ENCODE results near the gene TTLL10. TPM values are rescaled to one million over a fixed set of nuclear protein-coding genes. Genes with fewer than 3 reads are reported as not detected.

TTLL10 gene
- total RNA-seq, 1 donor from 2014 or later: 0.47 TPM

DNA sequence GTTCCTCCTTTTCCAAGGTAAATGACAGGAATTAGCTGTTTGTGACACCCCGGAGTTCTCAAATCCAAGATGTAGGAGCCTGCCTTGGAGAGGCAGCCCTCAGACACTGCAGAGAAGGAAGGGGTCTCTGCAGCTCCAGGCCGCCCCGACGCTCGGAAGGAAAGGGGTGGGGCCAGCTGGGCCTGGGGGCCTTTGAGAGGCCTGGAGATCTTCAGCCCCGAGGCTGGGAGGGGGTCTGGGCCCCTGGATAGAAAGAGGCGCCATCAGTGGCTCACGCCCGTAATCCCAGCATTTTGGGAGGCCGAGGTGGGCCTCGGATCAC, 33.9 kb downstream of the TTLL10 start:
- TF ChIP-seq, protein P1, sequence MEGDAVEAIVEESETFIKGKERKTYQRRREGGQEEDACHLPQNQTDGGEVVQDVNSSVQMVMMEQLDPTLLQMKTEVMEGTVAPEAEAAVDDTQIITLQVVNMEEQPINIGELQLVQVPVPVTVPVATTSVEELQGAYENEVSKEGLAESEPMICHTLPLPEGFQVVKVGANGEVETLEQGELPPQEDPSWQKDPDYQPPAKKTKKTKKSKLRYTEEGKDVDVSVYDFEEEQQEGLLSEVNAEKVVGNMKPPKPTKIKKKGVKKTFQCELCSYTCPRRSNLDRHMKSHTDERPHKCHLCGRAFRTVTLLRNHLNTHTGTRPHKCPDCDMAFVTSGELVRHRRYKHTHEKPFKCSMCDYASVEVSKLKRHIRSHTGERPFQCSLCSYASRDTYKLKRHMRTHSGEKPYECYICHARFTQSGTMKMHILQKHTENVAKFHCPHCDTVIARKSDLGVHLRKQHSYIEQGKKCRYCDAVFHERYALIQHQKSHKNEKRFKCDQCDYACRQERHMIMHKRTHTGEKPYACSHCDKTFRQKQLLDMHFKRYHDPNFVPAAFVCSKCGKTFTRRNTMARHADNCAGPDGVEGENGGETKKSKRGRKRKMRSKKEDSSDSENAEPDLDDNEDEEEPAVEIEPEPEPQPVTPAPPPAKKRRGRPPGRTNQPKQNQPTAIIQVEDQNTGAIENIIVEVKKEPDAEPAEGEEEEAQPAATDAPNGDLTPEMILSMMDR (IDR thresholded peaks at IDR 0.05; ENCODE audit: unreplicated experiment): no peak
- peaks cover 2% of the 10 kb centered on the region for H3K4me1 Mint-ChIP-seq
- H3K27ac Mint-ChIP-seq: no peak overlapping the region
- no peaks in the 10 kb centered on the region for H3K36me3 Mint-ChIP-seq
- no peak overlapping the region for H3K4me3 Mint-ChIP-seq
- peaks cover 28% of the 10 kb centered on the region for H3K27me3 Mint-ChIP-seq (ENCODE audit: low read depth)
- H3K9me3 Mint-ChIP-seq: no peaks in the 10 kb centered on the region
- DNase-seq (ENCODE audit: low spot score in 2 of 2, unreplicated experiment in 2 of 2): no peak

DNA sequence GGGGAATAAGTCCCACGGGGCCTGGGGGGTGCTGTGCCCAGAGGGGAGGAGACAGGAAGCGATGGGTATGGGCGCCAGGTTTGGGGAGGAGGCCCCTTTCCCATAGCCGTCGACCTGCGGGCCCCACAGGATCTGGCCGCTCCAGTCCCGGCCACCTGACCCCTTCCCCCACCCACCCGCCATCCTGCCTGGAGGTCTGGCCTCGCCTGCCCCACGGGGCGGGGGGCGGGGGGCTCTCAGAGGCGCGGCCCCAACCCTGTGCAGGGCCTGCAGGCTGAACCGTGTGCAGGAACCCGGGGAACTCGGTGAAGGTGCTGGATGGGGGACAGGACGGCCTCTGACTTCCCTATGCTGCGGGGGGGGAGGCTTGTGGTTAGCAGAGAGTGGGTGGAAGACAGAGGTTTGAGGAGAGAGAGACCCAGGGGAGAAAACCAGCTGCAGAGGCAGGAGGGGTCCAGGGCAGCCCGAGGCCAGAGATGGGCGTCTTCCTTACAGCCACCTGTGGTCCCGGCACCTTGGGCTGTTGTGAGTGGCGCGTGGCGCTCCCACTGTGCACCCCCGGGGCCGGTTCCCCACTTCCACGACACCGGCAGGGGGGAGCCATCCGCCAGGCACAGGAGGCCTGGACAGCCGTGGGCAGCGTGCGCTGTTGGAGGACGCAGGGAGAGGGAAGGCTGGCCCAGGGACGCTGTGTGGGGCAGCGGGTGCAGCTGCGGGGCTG, 35.2 kb downstream of the TTLL10 start:
- TF ChIP-seq, protein P1 (IDR thresholded peaks at IDR 0.05; ENCODE audit: unreplicated experiment): no peak
- no peak overlapping the region for H3K27ac Mint-ChIP-seq
- H3K9me3 Mint-ChIP-seq: no peaks in the 10 kb centered on the region
- H3K36me3 Mint-ChIP-seq: no peaks in the 10 kb centered on the region
- no peak for DNase-seq (ENCODE audit: low spot score in 2 of 2, unreplicated experiment in 2 of 2)
- peaks cover 2% of the 10 kb centered on the region for H3K4me1 Mint-ChIP-seq
- H3K27me3 Mint-ChIP-seq (ENCODE audit: low read depth): peaks cover 26% of the 10 kb centered on the region
- H3K4me3 Mint-ChIP-seq: no peak overlapping the region

DNA sequence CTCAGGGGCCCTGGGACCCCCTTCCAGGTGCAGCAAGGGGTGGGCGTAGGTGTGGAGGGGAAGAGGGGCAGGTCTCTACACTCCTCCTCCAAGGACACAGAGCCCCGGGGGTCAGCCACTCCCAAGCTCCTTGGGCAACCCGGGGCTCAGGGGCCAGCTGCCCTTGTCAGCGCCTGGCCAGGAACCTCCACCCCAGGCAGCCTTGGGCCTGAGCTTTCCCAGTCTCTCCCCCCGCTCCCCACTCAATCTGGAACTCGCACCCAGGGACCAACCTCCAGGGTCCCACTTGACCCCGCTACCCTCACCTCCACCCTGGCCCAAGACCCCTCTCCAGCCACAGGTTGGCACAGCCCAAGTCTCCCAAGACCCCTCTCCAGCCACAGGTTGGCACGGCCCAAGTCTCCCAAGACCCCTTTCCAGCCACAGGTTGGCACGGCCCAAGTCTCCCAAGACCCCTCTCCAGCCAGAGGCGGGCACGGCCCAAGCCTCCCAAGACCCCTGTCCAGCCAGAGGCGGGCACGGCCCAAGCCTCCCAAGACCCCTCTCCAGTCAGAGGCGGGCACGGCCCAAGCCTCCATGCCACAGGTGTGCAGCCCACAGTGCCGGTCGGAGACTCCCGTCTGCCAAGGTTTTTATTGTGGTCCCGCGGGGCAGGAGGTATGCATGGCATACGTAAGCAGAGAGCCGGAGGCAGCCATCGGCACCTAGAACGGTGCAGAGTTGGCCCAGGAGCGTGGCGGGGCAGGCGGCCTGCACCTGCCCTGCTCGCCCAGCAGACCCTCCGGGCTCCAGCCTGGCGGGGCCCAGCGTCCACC, 37.3 kb downstream of the TTLL10 start:
- H3K36me3 Mint-ChIP-seq: no peaks in the 10 kb centered on the region
- H3K27ac Mint-ChIP-seq: no peak overlapping the region
- no peak overlapping the region for H3K4me3 Mint-ChIP-seq
- H3K9me3 Mint-ChIP-seq: no peaks in the 10 kb centered on the region
- peak in 1 of 2 experiments; percentile 17 for DNase-seq (ENCODE audit: low spot score in 2 of 2, unreplicated experiment in 2 of 2)
- H3K27me3 Mint-ChIP-seq (ENCODE audit: low read depth): peaks cover 20% of the 10 kb centered on the region
- TF ChIP-seq, protein P1 (IDR thresholded peaks at IDR 0.05; ENCODE audit: unreplicated experiment): no peak
- H3K4me1 Mint-ChIP-seq: peaks cover 2% of the 10 kb centered on the region

DNA sequence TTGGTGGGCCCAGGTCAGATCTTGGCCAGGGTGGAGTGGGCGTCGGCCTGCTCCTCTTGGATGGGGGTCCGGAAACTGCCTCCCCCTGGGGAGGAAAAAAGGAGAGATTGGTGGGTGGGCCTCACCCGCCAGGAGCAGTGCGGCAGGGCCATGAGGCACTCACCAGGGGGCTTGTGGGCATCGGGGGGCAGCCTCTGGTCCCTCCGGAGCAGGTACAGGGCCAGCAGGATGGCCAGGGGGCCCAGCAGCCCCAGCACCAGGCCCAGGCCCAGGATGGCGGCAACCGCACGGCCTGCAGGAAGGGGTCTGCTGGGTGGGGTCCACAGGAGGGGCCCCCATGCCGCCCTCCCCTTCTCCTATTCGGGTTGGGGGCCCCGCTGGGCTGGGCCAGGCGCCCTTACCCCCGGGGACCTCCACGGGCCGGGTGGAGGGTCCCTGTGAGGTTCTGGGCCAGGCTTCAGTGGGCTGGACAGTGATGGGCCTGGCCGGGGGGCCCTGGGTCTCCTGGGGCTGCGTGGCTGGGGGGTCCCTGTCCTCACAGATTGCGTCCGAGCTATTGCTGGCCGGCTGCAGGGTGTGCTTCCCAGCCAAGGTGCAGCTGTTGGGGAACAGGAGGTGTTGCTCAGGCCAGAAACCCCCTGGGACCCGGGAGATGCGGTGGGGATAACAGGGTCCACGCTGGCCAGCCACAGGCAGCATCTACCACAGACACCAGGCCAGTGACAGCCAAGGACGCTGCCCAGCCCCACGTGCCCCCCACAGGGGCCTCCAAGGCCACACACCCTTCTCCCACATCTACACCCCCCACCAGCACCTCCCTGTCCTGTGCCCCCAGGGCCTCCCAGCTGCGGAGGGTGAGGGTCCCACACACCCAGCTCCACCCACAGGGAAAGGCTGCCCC, 38.1 kb downstream of the TTLL10 start:
- TF ChIP-seq, protein P1 (IDR thresholded peaks at IDR 0.05; ENCODE audit: unreplicated experiment): no peak
- Mint-ChIP-seq H3K4me1 (peaks cover 2% of the 10 kb centered on the region), H3K4me3 (no peak overlapping the region), H3K27me3 (ENCODE audit: low read depth) (peaks cover 15% of the 10 kb centered on the region), H3K27ac (no peak overlapping the region), H3K36me3 (peaks cover 5% of the 10 kb centered on the region), H3K9me3 (no peaks in the 10 kb centered on the region)
- DNase-seq (ENCODE audit: low spot score in 2 of 2, unreplicated experiment in 2 of 2): no peak

DNA sequence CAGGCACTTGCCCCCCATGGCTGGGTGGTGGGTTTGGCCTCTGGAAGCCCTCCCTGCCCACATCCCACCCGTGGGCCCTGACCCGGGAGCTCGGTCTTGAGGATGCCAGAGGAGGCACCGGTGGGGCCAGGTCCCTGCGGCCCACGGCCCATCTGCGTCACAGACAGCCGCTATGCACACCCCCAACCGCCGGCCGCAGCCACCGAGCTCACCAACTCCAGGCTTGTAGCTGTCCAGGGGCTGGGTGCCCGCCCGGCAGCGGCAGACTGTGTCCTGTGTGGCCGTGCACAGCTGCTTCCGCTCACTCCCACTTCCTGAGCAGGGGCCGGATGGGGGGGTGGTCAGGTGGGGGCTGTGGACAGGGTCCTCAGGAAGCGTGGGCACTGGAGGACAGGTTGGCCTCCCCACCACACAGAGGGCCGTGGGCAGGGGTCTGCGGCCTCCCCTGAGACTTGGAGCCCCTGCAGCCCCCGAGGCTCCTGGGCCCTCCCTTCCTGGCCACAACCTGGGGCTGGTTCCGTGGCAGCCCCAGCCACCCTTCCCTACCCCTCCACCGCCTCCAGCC, 39.2 kb downstream of the TTLL10 start:
- no peaks in the 10 kb centered on the region for H3K9me3 Mint-ChIP-seq
- DNase-seq (ENCODE audit: low spot score in 2 of 2, unreplicated experiment in 2 of 2): no peak

More for the DNA sequence above, 39.2 kb downstream of the TTLL10 start:
- peaks cover 7% of the 10 kb centered on the region for H3K36me3 Mint-ChIP-seq
- H3K4me1 Mint-ChIP-seq: peaks cover 2% of the 10 kb centered on the region
- no peak overlapping the region for H3K27ac Mint-ChIP-seq
- peaks cover 5% of the 10 kb centered on the region for H3K27me3 Mint-ChIP-seq (ENCODE audit: low read depth)
- H3K4me3 Mint-ChIP-seq: no peak overlapping the region
- TF ChIP-seq, protein P1 (IDR thresholded peaks at IDR 0.05; ENCODE audit: unreplicated experiment): no peak

Measured in mesothelial cell of epicardium (in vitro differentiated cells).